GM12878 (cell line): ENCODE results near the gene TBKBP1. TPM values are rescaled to one million over a fixed set of nuclear protein-coding genes. Genes with fewer than 3 reads are reported as not detected.

Experiments
- ATAC-seq: fragments of 200-7000 bp; cut with Tn5 transposase; 3 replicates; pipeline ENCODE4 v1.9.1; 2020; ENCODE audit warnings: mild to moderate bottlenecking, moderate library complexity
- BruUV-seq: library from RNA; stranded (reverse); fragments of 400-500 nt; replicated peaks from 2 replicates; lab custom pipeline; 2021; lab: Mats Ljungman, UMichigan
- CTCF ChIA-PET: fragments of 300-600 bp; sonication (Branson Sonifier 250); formaldehyde crosslinking; extraction: SDS; loops from one replicate; lab custom pipeline; 2021; ENCODE audit warnings: inconsistent platforms; lab: Yijun Ruan, JAX
- POLR2A ChIA-PET: fragments of 350-600 bp; formaldehyde crosslinking; extraction: SDS; loops from one replicate; lab custom pipeline; 2021; ENCODE audit warnings: inconsistent platforms; lab: Charles Lee
- RAD21 ChIA-PET: fragments of 300-600 bp; sonication (Branson Sonifier 250); formaldehyde crosslinking; loops from one replicate; lab custom pipeline; 2023; ENCODE audit warnings: antibody characterized with exemption; ENCODE audit not compliant: unreplicated experiment; lab: Charles Lee
- SMC1A ChIA-PET: fragments of 300-600 bp; sonication (Branson Sonifier 250); formaldehyde crosslinking; loops from one replicate; lab custom pipeline; 2023; ENCODE audit not compliant: unreplicated experiment, uncharacterized antibody; lab: Charles Lee
- DNase-seq: peaks from one replicate; pipeline ENCODE4 v3.0.0-alpha.2; 2011; ENCODE audit warnings: low read depth, low spot score
- FAIRE-seq: peaks from 3 replicates; lab custom pipeline; 2011; peaks lifted over from hg19 to GRCh38; lab: Jason Lieb, UNC
- H2AFZ ChIP-seq: 2 replicates; pipeline ENCODE4 v1.6.0; 2011; ENCODE audit warnings: low read depth, low read length, control low read depth; ENCODE audit not compliant: control insufficient read depth
- H3K27ac ChIP-seq: 2 replicates; pipeline ENCODE4 v1.5.1; 2011; ENCODE audit warnings: control low read depth; ENCODE audit not compliant: control insufficient read depth, insufficient read depth
- H3K27me3 ChIP-seq, 2 experiments: replicated peaks in 1 of 2; 2 replicates each; pipeline versions ENCODE4 v1.6.0 to v1.6.1; 2011; ENCODE audit warnings: low read length in 1 of 2; ENCODE audit not compliant: control insufficient read depth in 2 of 2, insufficient read depth in 2 of 2
- H3K36me3 ChIP-seq, 2 experiments: 2 replicates each; pipeline ENCODE4 v1.5.1; 2011; ENCODE audit warnings: low read length in 1 of 2; ENCODE audit not compliant: control insufficient read depth in 2 of 2, insufficient read depth in 2 of 2
- H3K4me1 ChIP-seq: 2 replicates; pipeline ENCODE4 v1.6.1; 2011; ENCODE audit warnings: mild to moderate bottlenecking, low read length, moderate library complexity, mixed read lengths; ENCODE audit not compliant: control insufficient read depth, insufficient read depth
- H3K4me2 ChIP-seq: 2 replicates; pipeline ENCODE4 v1.6.0; 2011; ENCODE audit warnings: control low read depth; ENCODE audit not compliant: control insufficient read depth, insufficient read depth
- H3K4me3 ChIP-seq: fragments of 200-600 bp; sonication (generic); 2 replicates; pipeline ENCODE4 v1.5.1; 2016
- H3K79me2 ChIP-seq: 2 replicates; pipeline ENCODE4 v1.6.0; 2011; ENCODE audit warnings: low read length; ENCODE audit not compliant: control insufficient read depth, insufficient read depth
- H3K9ac ChIP-seq: 2 replicates; pipeline ENCODE4 v1.8.0; 2011; ENCODE audit warnings: low read length, control low read depth, mixed read lengths; ENCODE audit not compliant: control insufficient read depth, insufficient read depth
- H3K9me3 ChIP-seq: replicated peaks from 3 replicates; pipeline ENCODE4 v1.5.1; 2011; ENCODE audit warnings: mild to moderate bottlenecking, low read length; ENCODE audit not compliant: control insufficient read depth, insufficient read depth
- H4K20me1 ChIP-seq: 2 replicates; pipeline ENCODE4 v1.6.0; 2011; ENCODE audit not compliant: control insufficient read depth, insufficient read depth
- BHLHE40 ChIP-seq, 2 experiments: fragments of 450-650 bp in 1 of 2; IDR thresholded peaks; 2 replicates each; pipeline ENCODE4 v1.6.1; 2011 to 2017; ENCODE audit warnings: low read depth in 2 of 2, borderline replicate concordance in 1 of 2, improper control_type of control experiment in 1 of 2, low read length in 1 of 2, mild to moderate bottlenecking in 1 of 2
- CHD2 ChIP-seq: IDR thresholded peaks from 2 replicates; pipeline ENCODE4 v1.6.1; 2011; ENCODE audit warnings: low read depth, low read length, improper control_type of control experiment, borderline replicate concordance
- GATAD2B ChIP-seq: fragments of 450-650 bp; conservative IDR thresholded peaks from 2 replicates; pipeline ENCODE4 v1.6.1; 2017; ENCODE audit warnings: low read depth, mild to moderate bottlenecking, moderate library complexity
- IRF4 ChIP-seq: IDR thresholded peaks from 2 replicates; pipeline ENCODE4 v1.6.1; 2011; ENCODE audit warnings: low read depth, low read length
- NBN ChIP-seq: fragments of 450-650 bp; IDR thresholded peaks from 2 replicates; pipeline ENCODE4 v1.6.1; 2016
- NR2F1 ChIP-seq: fragments of 450-650 bp; conservative IDR thresholded peaks from 2 replicates; pipeline ENCODE4 v1.6.1; 2017; ENCODE audit warnings: mild to moderate bottlenecking
- SKIL ChIP-seq: fragments of 450-650 bp; IDR thresholded peaks from 2 replicates; pipeline ENCODE4 v1.6.1; 2017; ENCODE audit warnings: mild to moderate bottlenecking, low read depth, inconsistent platforms; ENCODE audit not compliant: poor library complexity, severe bottlenecking
- YY1 ChIP-seq: IDR thresholded peaks from 2 replicates; pipeline ENCODE4 v1.6.1; 2011; ENCODE audit warnings: low read depth, mild to moderate bottlenecking, low read length
- WGBS: methylation state at CpG from one replicate; pipeline ENCODE4 v1.1.6; 2016; ENCODE audit warnings: low lambda C conversion rate; ENCODE audit not compliant: insufficient replicate concordance, insufficient coverage; ENCODE audit errors: missing lambda C conversion rate; 5-methylcytosine and 5-hydroxymethylcytosine counted together
- in situ Hi-C: fragments of 300-500 bp; cut with MboI; formaldehyde crosslinking; loops from 9 replicates; pipeline ENCODE4 v1.14.3; 2018; ENCODE audit warnings: mixed read lengths
- intact Hi-C: fragments of 100-400 bp; cut with micrococcal nuclease; formaldehyde crosslinking; loops from one replicate; pipeline ENCODE4 v1.14.2; 2022; ENCODE audit not compliant: unreplicated experiment
- polyA plus RNA-seq, 11 experiments: library from polyadenylated mRNA; depleted of rRNA in 4 of 11; unstranded in 6 of 11; stranded (reverse) in 5 of 11; fragments of >200 nt; fragmentation: Nextera tagmentation in 4 of 11; fragmentation: Illumina TruSeq in 1 of 11; extraction: Ambion mirVana in 4 of 11; extraction: Trizol in 1 of 11; gene quantifications; 1 replicate in 1 of 11; 2 replicates in 10 of 11; pipeline versions ENCODE4 v1.2.1 to v1.2.3, GENCODE V29; 2011 to 2016; ENCODE audit warnings: inconsistent platforms in 2 of 11, missing spikeins in 2 of 11, low read depth in 1 of 11
- total RNA-seq, 4 experiments: library from RNA; depleted of rRNA in 3 of 4; stranded (reverse); fragments of >200 nt in 3 of 4; fragmentation: Illumina TruSeq in 1 of 4; extraction: Trizol in 1 of 4; gene quantifications; 2 replicates each; pipeline versions ENCODE4 v1.2.1 to v1.2.3, GENCODE V29; 2013 to 2021
- TF ChIP-seq, protein P1 (sequence below): fragments of 450-650 bp; IDR thresholded peaks from 2 replicates; pipeline ENCODE4 v1.6.1; 2016; ENCODE audit warnings: mild to moderate bottlenecking
- TF ChIP-seq, protein P2 (sequence below): fragments of 450-650 bp; formaldehyde crosslinking; IDR thresholded peaks from 2 replicates; pipeline ENCODE4 v1.5.0; 2022; ENCODE audit warnings: mild to moderate bottlenecking, missing genetic modification characterization

TBKBP1 gene
- total and polyA plus RNA-seq, 10 of the 15 experiments (the other 5 are each of a cell fraction or from before 2014, with no cell fraction given) = 0.11 to 2.7 (median 0.74) TPM; not detected in 3

DNA sequence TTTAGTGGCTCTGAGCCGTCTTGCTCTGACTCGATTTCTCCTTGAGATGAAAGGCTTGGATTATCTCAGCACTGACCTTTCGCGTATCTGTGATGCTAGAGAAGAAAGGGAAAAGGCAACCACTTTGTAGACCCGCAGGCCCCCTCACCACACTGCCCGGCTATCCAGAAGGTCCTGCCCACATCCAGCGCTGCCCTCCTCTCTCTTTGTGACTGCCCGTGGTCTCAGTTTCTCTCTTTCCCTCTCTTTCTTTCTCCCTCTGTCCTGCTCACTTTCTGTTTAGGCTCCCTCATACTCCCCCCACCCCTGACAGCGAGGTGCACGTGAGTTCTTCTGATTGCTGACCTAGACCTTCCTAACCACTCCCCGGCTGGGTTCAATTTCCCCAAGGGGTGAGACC lies 26.2 kb downstream of the TBKBP1 start (continued):
- TF ChIP-seq SKIL = no peak
- TF ChIP-seq YY1 = no peak

- ChIA-PET RAD21 (no interaction called here), CTCF (interaction anchor here (1.0 kb wide), 1 partner anchor 22 kb away, joined by 3 read pairs; no protein-coding TSS in a partner anchor), SMC1A (interaction anchor here (1.0 to 2.4 kb wide), 2 partner anchors 11 to 20 kb away, joined by 4 to 13 read pairs; partner anchors contain the start of gene TBX21), POLR2A (no interaction called here)
- Histone ChIP-seq H4K20me1 (no peaks in the 10 kb centered on the region; the same call in 1 of the 2 replicates), H3K9ac (no peak overlapping the region), H3K27ac (no peak overlapping the region), H3K79me2 (no peaks in the 10 kb centered on the region), H3K27me3 (peaks cover 0 to 5% of the 10 kb centered on the region in 2 experiments; a peak in 3 of 4 replicates), H3K36me3 (no peaks in the 10 kb centered on the region), H3K9me3 (no peaks in the 10 kb centered on the region), H3K4me3 (no peak overlapping the region), H3K4me2 (peak overlapping the region; percentile 49), H2AFZ (no peak overlapping the region), H3K4me1 (peaks cover 63% of the 10 kb centered on the region)
- DNase-seq (no peak), FAIRE-seq (no peak), ATAC-seq (peak; percentile 71)
- in situ Hi-C loops = no loop called here
- WGBS = 29% methylated on average over 35 of the region's 36 CpGs
- BruUV-seq = no TSS peak
- intact Hi-C loops = no loop called here
- TF ChIP-seq, protein P1, sequence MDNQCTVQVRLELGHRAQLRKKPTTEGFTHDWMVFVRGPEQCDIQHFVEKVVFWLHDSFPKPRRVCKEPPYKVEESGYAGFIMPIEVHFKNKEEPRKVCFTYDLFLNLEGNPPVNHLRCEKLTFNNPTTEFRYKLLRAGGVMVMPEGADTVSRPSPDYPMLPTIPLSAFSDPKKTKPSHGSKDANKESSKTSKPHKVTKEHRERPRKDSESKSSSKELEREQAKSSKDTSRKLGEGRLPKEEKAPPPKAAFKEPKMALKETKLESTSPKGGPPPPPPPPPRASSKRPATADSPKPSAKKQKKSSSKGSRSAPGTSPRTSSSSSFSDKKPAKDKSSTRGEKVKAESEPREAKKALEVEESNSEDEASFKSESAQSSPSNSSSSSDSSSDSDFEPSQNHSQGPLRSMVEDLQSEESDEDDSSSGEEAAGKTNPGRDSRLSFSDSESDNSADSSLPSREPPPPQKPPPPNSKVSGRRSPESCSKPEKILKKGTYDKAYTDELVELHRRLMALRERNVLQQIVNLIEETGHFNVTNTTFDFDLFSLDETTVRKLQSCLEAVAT = peak; percentile 64; the same call in 1 of the 2 replicates
- TF ChIP-seq, protein P2, sequence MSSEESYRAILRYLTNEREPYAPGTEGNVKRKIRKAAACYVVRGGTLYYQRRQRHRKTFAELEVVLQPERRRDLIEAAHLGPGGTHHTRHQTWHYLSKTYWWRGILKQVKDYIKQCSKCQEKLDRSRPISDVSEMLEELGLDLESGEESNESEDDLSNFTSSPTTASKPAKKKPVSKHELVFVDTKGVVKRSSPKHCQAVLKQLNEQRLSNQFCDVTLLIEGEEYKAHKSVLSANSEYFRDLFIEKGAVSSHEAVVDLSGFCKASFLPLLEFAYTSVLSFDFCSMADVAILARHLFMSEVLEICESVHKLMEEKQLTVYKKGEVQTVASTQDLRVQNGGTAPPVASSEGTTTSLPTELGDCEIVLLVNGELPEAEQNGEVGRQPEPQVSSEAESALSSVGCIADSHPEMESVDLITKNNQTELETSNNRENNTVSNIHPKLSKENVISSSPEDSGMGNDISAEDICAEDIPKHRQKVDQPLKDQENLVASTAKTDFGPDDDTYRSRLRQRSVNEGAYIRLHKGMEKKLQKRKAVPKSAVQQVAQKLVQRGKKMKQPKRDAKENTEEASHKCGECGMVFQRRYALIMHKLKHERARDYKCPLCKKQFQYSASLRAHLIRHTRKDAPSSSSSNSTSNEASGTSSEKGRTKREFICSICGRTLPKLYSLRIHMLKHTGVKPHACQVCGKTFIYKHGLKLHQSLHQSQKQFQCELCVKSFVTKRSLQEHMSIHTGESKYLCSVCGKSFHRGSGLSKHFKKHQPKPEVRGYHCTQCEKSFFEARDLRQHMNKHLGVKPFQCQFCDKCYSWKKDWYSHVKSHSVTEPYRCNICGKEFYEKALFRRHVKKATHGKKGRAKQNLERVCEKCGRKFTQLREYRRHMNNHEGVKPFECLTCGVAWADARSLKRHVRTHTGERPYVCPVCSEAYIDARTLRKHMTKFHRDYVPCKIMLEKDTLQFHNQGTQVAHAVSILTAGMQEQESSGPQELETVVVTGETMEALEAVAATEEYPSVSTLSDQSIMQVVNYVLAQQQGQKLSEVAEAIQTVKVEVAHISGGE (CRISPR knock-in tag) = no peak
- TF ChIP-seq NBN = peak; percentile 77; the same call in 1 of the 2 replicates
- peak in 1 of 2 experiments; percentile 47; a peak in 2 of 4 replicates for TF ChIP-seq BHLHE40 (IDR thresholded peaks at IDR 0.05; ENCODE audit: borderline replicate concordance in 1 of 2, low read depth in 2 of 2, low read length in 1 of 2)
- 0 out of 2 replicates have a peak, but pooled peaks have one; percentile 30 for TF ChIP-seq NR2F1
- 0 out of 2 replicates have a peak, but pooled peaks have one; percentile 35 for TF ChIP-seq IRF4
- 0 out of 2 replicates have a peak, but pooled peaks have one; percentile 36 for TF ChIP-seq GATAD2B
- TF ChIP-seq CHD2 = 0 out of 2 replicates have a peak, but pooled peaks have one; percentile 33
Observed at GRCh38 chr17:47720754-47721533, 27.0 kb downstream of the TBKBP1 start.
